Activated CD8-positive, alpha-beta T cell treated with anti-CD3 and anti-CD28 coated beads for 36 hours (primary cell): ENCODE results near the gene TMEM203. TPM values are rescaled to one million over a fixed set of nuclear protein-coding genes. Genes with fewer than 3 reads are reported as not detected.

ENCODE experiments used
- ATAC-seq: fragments of 200-7000 bp; cut with Tn5 transposase; one replicate; pipeline ENCODE4 v1.10.0; 2021; ENCODE audit warnings: mild to moderate bottlenecking, moderate library complexity
- CTCF ChIA-PET: fragments of 350-600 bp; sonication (Branson Sonifier 250); formaldehyde crosslinking; loops from one replicate; lab custom pipeline; 2021; ENCODE audit warnings: antibody characterized with exemption; lab: Charles Lee
- POLR2A ChIA-PET: fragments of 350-600 bp; sonication (Branson Sonifier 250); formaldehyde crosslinking; loops from one replicate; lab custom pipeline; 2021; ENCODE audit warnings: antibody characterized with exemption; lab: Charles Lee
- DNase-seq: peaks from one replicate; pipeline ENCODE4 v3.0.0-alpha.2; 2020
- H3K27ac Mint-ChIP-seq: one replicate; pipeline ENCODE4 v1.8.0; 2021; ENCODE audit warnings: mild to moderate bottlenecking, mixed read lengths
- H3K27me3 Mint-ChIP-seq: one replicate; pipeline ENCODE4 v1.8.0; 2021; ENCODE audit warnings: mixed read lengths
- H3K36me3 Mint-ChIP-seq: one replicate; pipeline ENCODE4 v1.8.0; 2021; ENCODE audit warnings: low read depth, mixed read lengths
- H3K4me1 Mint-ChIP-seq: one replicate; pipeline ENCODE4 v1.8.0; 2021; ENCODE audit warnings: low read depth, mixed read lengths
- H3K4me3 Mint-ChIP-seq: one replicate; pipeline ENCODE4 v1.8.0; 2021; ENCODE audit warnings: mild to moderate bottlenecking, moderate library complexity, mixed read lengths
- H3K9me3 Mint-ChIP-seq: one replicate; pipeline ENCODE4 v1.8.0; 2021; ENCODE audit warnings: mixed read lengths
- intact Hi-C: fragments of 100-400 bp; cut with micrococcal nuclease; formaldehyde crosslinking; loops from one replicate; pipeline ENCODE4 v1.10.0; 2022
- total RNA-seq, 2 experiments: library from RNA; stranded (reverse); gene quantifications; one replicate each; pipeline ENCODE4 v1.2.3, GENCODE V29; 2021
- TF ChIP-seq, protein P1 (sequence below): fragments of 200-600 bp; IDR thresholded peaks from one replicate; pipeline ENCODE4 v1.8.0; 2022; ENCODE audit warnings: antibody characterized with exemption, mild to moderate bottlenecking

Gene TMEM203
- total RNA-seq, 2 experiments from 2014 or later, result 29.4 to 29.9 TPM

- TF ChIP-seq, protein P1, sequence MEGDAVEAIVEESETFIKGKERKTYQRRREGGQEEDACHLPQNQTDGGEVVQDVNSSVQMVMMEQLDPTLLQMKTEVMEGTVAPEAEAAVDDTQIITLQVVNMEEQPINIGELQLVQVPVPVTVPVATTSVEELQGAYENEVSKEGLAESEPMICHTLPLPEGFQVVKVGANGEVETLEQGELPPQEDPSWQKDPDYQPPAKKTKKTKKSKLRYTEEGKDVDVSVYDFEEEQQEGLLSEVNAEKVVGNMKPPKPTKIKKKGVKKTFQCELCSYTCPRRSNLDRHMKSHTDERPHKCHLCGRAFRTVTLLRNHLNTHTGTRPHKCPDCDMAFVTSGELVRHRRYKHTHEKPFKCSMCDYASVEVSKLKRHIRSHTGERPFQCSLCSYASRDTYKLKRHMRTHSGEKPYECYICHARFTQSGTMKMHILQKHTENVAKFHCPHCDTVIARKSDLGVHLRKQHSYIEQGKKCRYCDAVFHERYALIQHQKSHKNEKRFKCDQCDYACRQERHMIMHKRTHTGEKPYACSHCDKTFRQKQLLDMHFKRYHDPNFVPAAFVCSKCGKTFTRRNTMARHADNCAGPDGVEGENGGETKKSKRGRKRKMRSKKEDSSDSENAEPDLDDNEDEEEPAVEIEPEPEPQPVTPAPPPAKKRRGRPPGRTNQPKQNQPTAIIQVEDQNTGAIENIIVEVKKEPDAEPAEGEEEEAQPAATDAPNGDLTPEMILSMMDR, result no peak
- DNase-seq (no peak), ATAC-seq (no peak)
- H3K27me3 Mint-ChIP-seq, result peaks cover 1% of the 10 kb centered on the region
- no peak overlapping the region for H3K4me3 Mint-ChIP-seq
- H3K27ac Mint-ChIP-seq, result no peak overlapping the region
- POLR2A ChIA-PET, result interaction anchor here (0.6 to 1.9 kb wide), 6 partner anchors 19 to 688 kb away, joined by 3 to 5 read pairs (median 3); partner anchors contain the start of genes NDOR1 and TMEM203
- no peaks in the 10 kb centered on the region for H3K9me3 Mint-ChIP-seq
- CTCF ChIA-PET, result interaction anchor here (0.7 to 8.9 kb wide), 17 partner anchors 10 to 179 kb away, joined by 3 to 58 read pairs (median 5); partner anchors contain the start of genes ANAPC2, NPDC1 and SSNA1
- no peaks in the 10 kb centered on the region for H3K36me3 Mint-ChIP-seq
- intact Hi-C loops, result loop anchor here (5.0 kb wide), 1 partner anchor 104 kb away; no protein-coding TSS in a partner anchor
- H3K4me1 Mint-ChIP-seq, result peaks cover 9% of the 10 kb centered on the region
Observed at GRCh38 chr9:137226338-137227053, 21.0 kb upstream of the TMEM203 start.

GRCh38 chr9:137225699-137226331, 20.4 kb upstream of the TMEM203 start:
- Mint-ChIP-seq H3K27me3 (peaks cover 1% of the 10 kb centered on the region), H3K4me3 (no peak overlapping the region), H3K4me1 (peaks cover 10% of the 10 kb centered on the region), H3K27ac (no peak overlapping the region), H3K36me3 (no peaks in the 10 kb centered on the region), H3K9me3 (no peaks in the 10 kb centered on the region)
- intact Hi-C loops, result loop anchor here (5.0 kb wide), 1 partner anchor 104 kb away; no protein-coding TSS in a partner anchor
- ATAC-seq (no peak), DNase-seq (no peak)
- POLR2A ChIA-PET, result interaction anchor here (0.6 to 1.9 kb wide), 7 partner anchors 16 to 687 kb away, joined by 3 to 5 read pairs (median 3); partner anchors contain the start of genes NDOR1, TMEM203 and TUBB4B
- CTCF ChIA-PET, result interaction anchor here (0.9 to 8.9 kb wide), 9 partner anchors 11 to 179 kb away, joined by 3 to 58 read pairs (median 9); partner anchors contain the start of gene NPDC1
- TF ChIP-seq, protein P1, result no peak

DNA sequence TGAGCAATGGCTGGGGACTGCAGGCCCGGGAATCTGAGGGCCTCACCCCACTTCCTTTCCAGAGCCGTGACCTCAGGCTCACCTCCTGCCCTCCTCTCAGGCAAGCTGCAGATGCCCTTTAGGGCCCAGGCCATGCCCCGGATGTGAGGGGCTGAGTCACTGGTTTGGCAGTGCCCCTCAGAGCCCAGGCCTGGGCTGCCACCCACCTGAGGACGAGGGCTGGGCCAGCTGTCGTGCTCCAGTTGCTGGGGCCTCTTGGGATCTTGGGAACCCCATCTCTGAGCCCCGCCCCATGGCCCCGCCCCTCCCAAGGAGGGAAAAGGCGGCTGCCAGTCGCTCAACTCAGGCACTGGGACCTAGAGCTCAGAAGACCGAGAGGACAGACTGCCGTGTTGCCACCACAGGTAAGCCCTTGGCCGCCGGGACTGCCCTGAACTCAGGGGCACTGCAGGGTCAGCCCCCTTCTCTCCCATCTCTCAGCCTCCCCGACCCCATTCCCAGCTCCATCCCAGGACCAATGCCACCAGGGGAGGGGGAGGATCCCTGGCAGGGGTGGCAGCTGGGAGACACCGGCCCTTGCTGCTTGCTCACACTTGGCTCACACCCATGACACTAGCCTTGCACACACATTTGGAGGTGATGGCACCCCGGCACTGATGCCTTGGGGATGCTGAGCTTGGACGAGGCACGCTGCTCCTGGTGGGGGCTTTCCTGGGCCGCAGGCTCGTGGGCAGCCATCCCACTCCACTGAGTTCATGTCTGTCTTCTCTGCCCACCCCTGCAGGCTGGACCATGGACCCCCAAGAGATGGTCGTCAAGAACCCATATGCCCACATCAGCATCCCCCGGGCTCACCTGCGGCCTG, 19.6 kb upstream of the TMEM203 start, which contains the start of gene CYSRT1:
CYSRT1 (plus strand) TSS at position 345 of the 865 bp plus-strand sequence; CDS start at position 793, 448 bp downstream.
- Mint-ChIP-seq H3K27me3 (peaks cover 1% of the 10 kb centered on the region), H3K27ac (peak within 1 kb of the TSS; percentile 71), H3K4me1 (peaks cover 11% of the 10 kb centered on the region), H3K9me3 (no peaks in the 10 kb centered on the region), H3K36me3 (no peaks in the 10 kb centered on the region), H3K4me3 (peak within 1 kb of the TSS; percentile 80)
- POLR2A ChIA-PET, result interaction anchor here (1.0 to 1.2 kb wide), 5 partner anchors 16 to 113 kb away, joined by 3 to 4 read pairs (median 3); partner anchors contain the start of gene TUBB4B
- intact Hi-C loops, result loop anchor here (5.0 kb wide), 1 partner anchor 103 kb away; no protein-coding TSS in a partner anchor
- TF ChIP-seq, protein P1, result no peak
- peak; percentile 69 for DNase-seq
- peak; percentile 4 for ATAC-seq
- CTCF ChIA-PET, result interaction anchor here (0.9 to 8.9 kb wide), 10 partner anchors 11 to 178 kb away, joined by 3 to 58 read pairs (median 6); partner anchors contain the start of genes NPDC1 and SSNA1

- ChIA-PET POLR2A (interaction anchor here (0.6 to 2.8 kb wide), 17 partner anchors 9 to 137 kb away, joined by 3 to 16 read pairs (median 4); partner anchors contain the start of genes MAN1B1, NDOR1, NELFB and TMEM203), CTCF (interaction anchor here (0.7 to 8.9 kb wide), 13 partner anchors 10 to 188 kb away, joined by 3 to 58 read pairs (median 3); partner anchors contain the start of gene GRIN1)
- peak; percentile 99 for DNase-seq
- peaks cover 11% of the 10 kb centered on the region for H3K4me1 Mint-ChIP-seq
- TF ChIP-seq, protein P1, result no peak
- H3K27me3 Mint-ChIP-seq, result peaks cover 1% of the 10 kb centered on the region
- no peaks in the 10 kb centered on the region for H3K9me3 Mint-ChIP-seq
- peak overlapping the region; percentile 71 for H3K27ac Mint-ChIP-seq
- intact Hi-C loops, result no loop called here
- peak overlapping the region; percentile 80 for H3K4me3 Mint-ChIP-seq
- peak; percentile 93 for ATAC-seq
- H3K36me3 Mint-ChIP-seq, result no peaks in the 10 kb centered on the region
Observed at GRCh38 chr9:137223078-137223970, 17.9 kb upstream of the TMEM203 start.
